Stimulated activated CD4-positive, alpha-beta T cell treated with anti-CD3 and anti-CD28 coated beads, Interleukin-12 subunit alpha, Interleukin-12 subunit beta, amount 100 ng/mL, for 48 hours (primary cell): Measurements from ENCODE around the gene KRT32.

Experiments
- DNase-seq, 3 donors: peaks; one replicate each; pipeline ENCODE4 v3.0.0-alpha.2; 2020; ENCODE audit warnings: low read depth in 2 of 3, low spot score in 1 of 3

Gene KRT32

DNA sequence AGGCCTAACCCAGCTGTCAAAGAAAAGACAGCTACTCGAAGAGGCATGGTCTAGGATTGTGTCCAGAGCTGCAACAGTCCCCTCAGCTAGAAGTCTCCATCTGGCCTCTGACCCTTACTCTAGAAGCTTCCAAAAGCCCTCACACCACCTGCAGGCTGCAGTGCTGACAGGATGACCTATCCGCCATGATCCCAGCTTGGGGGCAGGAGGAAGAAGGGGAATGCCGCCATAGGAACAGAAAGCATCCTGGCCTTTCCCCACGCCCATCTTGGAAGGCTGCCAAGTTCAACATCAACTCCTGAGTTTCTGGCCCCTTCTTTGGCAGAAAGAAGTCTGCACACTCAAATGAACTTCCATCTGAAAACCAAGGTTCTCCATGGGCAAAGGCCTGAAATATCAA, 25.6 kb upstream of the KRT32 start:
- no peak for DNase-seq

DNA sequence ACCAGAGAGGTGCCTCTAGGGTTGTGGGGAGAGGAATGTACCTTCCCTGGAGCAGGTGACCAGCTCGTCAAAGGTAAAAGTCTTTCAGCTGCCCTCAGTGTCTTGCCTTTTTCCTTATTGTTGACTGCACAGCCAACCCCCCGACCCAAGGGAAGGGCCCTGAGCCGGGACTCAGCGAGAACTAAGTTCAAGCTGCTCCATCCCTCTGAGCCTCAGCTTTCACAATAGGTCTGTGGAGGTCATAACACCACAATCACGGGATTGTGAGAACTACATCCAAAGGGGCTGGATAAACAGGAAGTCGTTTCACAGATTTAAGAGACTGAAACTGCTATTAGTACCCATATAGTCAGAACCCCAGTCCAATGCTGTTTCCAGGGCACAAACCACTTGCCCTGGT, 25.2 kb upstream of the KRT32 start:
- DNase-seq: no peak

DNA sequence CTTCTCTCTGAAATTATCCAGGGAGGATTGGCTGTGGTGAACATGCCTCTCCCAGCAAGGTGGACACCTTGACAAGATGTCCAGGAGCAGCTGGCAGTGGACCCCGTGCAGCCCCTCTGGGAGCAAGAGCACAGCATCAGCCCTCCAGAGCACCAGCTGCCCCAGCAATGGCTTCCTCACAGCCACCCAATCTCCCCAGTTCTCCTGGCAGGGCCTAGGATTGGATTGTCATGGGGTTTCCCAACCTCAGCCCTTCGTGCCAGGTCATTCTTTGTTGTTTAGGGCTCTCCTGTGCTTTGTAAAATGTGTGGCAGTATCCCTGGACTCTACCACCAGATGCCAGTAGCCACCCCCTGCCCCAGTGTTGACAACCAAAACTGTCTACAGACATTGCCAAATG, 24.3 kb upstream of the KRT32 start:
- no peak for DNase-seq

DNA sequence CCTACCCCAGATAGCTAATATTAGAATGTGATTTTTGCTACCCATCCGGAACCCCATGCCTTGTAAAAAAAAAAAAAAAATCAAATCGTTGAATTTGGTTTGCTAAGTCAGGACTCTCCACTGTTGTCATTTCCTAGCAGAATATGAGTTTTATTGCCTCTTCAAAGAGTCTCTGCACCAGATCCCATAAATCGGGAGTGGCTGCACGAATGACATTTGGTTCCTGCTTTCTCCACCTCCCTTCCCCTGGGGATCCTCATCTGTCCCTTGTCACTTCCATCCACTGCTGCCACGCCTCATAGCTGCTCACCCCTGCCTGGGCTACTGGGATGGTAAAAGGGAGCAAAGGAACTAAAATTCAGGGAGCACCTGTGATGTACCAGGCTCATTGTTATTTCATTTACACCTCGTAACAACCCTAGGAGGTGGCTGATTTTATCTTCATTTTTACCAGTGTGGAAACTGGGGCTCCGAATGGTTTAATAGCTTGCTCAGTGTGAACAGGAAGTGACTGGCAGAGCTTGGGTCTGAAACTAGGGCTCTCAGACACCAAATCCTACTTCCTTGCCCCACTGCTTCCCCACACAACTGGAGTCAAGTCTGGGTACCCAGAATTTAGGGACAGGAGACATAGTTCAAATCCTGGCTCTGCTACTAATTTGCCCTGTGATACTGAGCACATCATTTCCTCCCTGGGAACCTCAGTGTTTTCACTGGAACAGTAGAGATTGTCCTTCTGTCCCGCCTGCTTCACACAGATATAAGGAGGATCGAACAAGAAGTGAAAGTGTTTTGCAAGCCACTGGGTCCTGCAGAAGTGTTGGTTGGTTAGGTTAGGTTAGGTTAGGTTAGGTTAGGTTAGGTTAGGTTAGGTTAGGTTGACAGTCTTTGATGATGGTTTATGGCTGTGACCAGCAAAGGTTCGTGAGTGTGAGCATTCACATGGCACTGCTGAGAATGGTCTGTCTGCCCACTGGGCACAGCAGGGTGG, 23.1 kb upstream of the KRT32 start:
- no peak for DNase-seq

DNA sequence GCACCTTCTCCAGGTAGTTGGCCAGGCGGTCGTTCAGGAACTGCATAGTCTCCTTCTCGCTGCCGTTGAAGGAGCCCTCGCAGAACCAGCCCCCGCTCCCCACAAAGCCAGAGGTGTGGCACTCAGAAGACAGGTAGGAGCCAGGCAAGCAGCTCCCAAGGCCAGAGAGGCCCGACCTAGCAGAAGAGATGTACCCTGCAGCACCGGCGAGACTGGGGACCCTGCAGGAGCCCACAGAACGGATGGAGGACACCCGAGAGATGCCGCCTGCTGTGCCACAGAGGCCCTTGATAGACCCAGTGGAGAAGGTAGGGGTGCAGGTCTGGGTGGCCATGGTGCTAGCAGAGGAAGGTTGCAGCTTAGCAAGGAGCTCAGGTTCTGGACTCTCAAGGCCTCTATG, 22.3 kb upstream of the KRT32 start, which contains the start of gene KRT36:
KRT36 (minus strand) TSS at position 380 of the 400 bp plus-strand sequence; CDS start at position 334, 46 bp downstream.
- DNase-seq: no peak

DNA sequence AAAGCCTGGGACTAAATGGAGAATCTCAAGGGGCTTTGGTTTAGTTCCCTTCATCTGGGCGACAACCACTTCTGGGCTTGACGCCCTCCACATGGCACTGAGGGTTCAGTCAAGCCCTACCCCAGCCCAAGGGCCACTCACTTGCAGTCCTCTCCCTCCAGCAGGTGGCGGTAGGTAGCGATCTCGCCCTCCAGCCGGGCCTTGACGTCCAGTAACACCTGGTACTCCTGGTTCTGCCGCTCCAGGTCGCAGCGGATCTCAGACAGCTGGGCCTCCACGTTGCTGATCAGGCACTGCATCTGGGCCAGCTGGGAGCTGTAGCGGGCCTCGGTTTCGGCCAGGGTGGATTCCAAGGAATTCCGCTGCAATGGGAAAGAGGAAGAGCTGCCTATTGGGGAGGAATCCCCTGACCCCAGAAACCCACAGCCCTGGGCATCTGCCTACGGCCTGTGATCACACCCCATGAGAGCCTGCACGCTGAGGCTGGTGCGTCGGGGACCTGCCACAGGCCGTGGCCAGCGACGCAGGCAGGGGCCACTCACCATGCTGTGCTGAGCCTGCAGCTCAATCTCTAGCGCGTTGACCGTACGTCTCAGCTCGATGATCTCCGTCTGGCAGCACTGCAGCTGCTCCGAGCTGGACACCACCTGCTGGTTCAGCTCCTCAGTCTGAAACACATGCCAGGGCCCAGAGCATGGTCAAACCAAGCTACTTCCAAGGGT, 19.8 kb upstream of the KRT32 start:
- DNase-seq: peak; percentile 17 to 47 (median 21)

DNA sequence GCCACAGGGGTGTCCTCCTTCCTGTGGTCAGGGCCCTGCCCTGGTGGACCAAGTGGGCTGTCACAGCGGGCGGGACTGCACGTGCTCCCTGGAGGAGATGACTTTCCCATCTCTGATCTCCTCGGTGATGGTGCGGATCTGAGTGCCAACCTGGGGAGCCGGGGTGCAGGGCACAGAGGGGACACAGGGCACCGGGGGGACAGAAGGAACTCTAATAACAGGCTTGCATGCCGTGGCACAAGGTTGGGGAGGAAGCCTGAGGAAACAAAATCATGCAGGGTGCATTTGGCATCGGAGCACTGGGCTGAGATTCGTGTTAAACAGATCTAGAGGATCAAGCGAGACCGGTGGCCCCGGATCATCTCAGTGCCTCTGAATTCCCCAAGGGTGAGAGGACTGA, 19.1 kb upstream of the KRT32 start:
- no peak for DNase-seq

DNA sequence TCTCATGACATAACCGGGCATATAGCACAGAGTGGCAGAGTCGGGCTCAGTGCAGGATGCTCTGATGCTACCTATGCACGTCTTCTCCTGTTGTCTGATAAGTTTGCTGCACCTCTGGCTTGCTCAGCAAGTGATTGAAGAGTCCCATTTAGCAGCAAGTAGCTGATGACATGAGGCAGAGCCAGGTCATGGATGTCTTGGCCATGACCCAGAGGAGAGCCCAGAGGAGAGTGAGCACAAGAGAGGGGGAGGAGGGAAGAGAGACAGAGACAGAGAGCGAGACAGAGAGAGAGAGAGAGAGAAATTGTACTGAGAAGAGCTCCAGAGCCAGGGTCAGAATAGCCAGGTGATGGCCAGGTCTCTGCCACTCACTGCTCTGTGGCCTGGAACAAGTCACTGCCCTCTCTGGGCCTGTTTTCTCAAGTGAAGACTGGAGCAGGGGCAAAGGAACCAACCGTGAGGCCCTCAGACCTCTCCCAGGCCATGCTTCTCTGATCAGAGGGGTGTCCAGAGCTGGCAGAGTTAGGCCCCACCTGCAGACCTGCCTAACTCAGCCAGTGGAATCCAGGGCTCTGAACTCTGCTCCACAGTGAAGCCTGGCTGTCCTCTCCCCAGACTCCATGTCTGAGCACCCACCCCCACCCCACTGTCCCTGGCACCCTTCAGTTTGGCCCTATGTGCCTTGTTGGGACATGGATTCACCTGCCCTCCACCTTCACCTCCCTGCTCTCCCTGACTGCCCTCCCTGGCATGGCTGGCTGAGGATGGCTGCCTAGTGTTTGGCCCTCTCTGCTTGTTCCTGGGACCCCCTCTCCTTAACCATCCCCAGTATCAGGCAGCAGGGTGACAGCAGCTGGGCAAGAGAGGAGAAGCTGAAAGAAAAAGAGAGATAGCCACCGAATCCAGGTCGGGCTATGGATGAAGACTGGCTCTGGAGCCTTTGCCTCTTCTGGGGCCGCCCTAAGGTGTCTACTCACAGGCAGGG, 18.0 kb upstream of the KRT32 start:
- no peak for DNase-seq

DNA sequence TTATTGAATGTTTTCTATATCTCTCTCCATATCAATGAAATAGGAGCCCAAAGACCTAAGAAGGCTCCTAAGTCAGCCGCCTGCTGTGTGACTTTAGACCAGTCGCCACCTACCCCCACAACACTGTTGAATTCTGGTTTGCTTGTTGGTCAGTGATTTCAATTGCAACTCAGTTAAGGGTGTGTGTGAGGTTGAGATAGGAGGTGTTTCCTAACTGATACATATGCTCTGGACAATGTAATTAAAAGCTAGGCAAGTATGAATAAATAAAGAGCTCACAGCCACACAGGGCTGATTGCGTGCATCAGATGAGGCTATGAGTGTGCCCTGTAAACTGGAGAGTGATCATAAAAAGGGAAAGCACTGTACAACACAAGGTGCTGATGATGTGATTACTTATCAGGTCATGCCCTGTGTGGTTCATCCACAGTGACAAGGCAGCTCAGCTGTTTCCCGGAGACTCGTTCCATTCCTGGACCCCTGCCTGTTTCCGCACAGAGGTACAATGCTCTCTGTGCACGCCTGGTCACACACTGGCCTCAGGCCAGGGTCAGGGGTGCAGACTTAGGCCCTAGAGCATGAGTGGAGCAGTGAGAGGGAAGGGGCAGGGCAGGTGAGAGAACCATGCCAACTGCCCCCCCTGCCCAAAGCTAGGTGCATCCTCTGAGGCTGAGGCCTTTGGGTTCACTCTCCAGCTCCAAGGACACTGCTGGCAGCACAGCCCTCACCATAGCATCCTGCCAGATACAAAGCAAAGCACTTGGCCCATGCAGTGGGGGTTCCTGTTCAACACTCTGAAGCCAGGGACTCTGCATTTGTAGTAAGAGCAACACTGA, 17.0 kb upstream of the KRT32 start:
- DNase-seq: no peak

DNA sequence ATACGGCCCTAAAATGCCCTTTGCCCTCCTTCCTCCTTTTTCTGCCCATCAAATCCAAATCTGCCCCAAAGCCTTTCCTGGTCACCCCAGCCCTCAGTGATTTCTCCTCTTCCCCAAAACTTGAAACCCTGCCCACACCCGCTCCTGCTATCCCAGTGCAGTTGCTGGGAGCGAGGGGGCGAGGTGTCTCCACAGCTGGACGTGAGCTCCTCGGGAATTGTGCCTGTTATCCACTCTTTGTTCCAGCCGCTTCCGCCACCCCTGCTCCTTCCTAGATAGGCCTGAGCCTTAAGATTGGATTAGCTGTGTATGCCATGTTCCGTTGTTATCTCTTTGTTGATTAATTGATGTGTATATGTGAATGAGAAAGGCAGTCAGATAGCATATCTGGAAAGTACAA, 16.3 kb upstream of the KRT32 start:
- no peak for DNase-seq

DNA sequence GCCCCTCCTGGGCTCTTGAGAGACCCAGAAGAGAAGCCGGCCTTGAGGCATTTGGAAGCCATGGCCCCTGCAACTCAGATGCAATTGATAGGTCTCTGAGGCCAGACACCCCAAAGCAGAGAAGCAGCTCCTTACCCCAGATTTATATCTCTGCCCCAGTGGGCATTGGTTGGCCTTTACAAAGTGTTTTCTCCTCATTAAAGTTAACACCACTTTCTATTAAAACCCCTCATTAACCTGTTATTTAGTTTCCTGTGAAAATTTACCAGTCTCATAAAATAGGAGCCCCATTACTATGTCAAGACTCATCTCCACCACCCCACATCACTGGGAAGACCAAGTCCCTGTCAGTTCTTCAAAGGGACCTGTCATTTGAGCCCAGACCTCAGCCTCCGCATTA, 13.8 kb upstream of the KRT32 start, which contains the start of gene KRT35:
KRT35 (minus strand) TSS at position 116 of the 400 bp plus-strand sequence; CDS start at position 62, 54 bp downstream.
- DNase-seq: no peak

DNA sequence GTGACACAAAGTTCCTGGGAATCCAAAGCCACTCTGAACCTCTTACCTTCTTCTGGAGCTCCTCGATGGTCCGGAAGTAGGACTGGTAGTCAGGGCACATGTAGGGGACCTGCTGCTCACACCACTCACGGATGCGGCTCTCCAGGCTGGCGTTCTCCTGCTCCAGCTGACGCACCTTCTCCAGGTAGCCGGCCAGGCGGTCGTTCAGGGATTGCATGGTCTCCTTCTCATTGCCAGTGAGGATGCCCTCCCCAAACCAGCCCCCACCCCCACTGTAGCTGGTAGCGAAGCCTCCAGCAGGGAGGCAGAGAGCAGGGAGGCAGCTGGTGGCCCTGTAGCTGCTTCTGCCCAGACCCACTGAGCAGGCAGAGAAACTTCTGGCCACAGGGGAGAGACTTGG, 13.4 kb upstream of the KRT32 start:
- no peak for DNase-seq

DNA sequence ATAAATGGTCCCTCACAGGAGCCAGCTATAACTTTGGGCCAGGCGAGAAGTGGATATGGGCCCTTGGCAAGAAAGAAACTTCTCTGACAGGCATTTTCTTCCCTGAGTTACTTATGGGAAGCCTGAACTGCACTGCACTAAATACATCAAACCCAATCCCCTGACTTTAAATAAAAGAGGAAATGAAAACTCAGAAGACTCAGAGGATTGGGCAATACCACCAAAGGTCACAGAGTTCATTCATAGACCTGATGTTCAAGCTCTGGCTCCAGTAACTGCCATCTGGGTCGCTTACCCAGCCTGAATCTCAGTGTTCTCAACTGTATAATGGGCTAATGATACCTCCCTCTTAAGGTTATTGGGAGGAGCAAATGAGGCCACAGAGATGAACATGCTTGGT, 12.9 kb upstream of the KRT32 start:
- DNase-seq: no peak

DNA sequence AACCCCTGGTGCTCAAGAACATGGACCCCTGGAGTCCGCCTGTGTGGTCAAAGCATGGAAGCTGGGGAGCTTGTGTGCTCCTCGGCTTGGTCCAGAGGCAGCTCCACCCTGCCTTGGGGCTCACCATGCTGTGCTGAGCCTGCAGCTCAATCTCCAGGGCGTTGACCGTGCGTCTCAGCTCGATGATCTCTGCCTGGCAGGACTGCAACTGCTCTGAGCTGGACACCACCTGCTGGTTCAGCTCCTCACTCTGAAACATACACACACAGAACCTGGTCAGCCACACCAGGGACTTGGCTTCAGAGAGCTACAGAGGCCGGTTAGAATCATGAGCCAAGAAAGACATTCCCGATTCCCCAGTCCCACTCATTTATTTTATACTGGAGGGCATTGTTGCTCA, 11.1 kb upstream of the KRT32 start:
- DNase-seq: no peak

DNA sequence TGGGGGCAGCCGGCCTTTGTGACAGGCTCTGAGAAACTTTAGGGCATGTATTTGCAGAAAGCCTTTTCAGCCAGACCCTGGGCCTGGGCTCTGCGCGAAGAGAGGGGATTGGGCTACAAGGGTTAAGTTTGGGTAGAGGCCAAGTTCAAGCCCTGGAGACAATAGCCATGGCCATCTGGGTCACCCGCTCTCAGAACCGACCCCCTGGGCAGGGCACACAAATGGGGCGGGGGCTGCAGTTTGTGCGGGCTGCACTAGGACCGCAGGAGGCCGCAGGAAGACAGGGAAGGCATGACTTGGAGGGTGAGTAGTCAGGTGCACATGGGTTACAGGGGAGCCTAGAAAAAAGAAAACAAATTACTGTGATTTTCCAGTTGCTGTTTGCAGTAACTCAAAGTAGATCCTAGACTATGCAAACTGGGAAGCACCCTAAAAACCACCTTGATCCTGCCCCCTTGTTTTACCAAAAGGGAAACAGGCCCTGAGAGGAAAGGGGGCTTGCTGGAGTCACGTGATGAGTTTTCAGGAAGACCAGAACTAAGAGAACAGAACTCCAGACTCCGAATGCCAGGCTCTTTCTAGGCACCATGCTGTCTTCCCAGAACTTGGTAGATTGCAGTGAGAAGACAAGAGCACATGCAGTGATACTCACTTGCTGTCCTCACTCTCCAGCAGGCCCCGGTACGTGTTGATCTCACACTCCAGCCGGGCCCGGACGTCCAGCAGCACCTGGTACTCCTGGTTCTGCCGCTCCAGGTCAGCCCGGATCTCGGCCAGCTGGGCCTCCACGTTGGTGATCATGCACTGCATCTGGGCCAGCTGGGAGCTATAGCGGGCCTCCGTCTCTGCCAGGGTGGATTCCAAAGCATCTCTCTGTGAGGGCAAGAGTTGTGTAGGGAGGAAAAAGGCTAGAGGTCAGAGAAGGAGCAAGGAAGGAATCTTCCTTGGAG, 10.0 kb upstream of the KRT32 start:
- DNase-seq: no peak

DNA sequence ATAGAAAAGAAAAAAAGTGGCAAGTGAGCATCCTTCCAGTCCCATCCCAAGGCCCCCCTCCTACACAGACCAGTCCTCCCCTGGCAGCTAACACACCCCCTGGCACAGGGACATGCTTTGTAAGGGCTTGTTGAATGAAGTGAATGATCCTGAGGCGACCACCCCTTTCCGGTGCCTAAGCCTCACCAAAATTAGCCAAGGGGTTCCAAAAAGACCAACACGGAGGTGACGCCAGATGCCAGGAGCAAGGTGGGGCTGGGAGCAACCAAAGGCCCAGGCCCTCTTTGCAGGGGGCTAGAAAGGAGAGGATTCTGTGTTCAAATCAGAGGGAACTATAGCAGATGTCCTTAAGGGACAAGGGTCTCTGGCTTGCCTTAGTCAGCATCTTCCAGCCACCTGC, 8.2 kb upstream of the KRT32 start:
- no peak for DNase-seq

DNA sequence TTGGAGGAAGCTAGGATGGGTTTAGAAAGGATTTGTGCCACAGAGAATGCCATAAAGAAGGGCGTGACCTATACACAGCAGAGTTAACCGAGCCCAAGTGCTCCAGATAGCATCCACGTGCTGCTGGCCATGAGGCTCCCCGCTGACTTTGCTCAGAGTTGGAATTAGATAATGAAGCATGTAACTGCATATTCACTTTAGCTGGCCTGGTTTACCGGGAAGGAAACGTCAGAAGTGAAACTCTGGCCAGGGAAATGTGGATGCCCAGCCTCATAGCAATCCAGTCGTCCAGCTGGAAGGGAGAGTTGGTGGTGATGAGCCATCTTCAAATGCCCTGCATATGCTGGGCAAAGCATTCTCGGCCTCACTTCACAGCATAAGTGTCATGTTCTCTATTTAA, 7.7 kb upstream of the KRT32 start:
- DNase-seq: no peak

DNA sequence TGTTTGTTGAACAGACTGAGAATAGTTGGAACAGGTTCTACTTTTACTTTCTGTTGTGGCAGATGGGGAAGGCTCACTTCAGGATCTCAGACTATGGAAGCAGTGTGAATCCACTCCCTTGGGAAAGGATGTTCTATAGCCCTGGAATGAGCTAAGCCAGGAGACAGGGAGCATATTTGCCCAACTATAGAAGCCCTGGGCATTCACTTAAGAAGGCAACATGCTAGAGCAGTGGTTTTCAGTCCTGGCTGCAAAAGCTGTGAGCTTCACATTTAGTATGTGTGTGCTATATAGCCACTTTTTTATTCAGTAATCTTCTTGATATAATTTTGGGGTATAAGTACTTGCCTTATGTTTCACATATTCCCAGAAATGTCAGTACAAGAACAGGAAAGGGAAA, 1.2 kb upstream of the KRT32 start:
- DNase-seq: no peak

DNA sequence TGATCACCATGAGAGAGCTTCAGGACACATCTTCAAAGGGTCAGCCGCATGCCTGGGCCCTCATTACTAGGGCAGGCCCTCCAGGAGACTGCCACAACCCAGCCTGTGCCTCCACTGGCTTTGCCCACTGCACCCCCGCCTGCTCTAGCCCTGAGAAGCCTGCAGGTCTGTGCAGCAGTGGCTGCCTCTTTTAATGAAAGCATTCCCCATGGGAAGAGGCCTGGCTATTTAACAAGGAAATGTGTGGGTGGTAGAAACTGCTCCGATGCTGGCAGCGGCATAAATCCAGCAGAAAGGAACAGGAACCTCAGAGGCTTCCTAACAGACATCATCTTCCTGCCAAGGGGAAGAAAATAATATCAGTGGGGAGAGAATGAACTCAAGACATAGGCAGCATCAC, 375 bp upstream of the KRT32 start:
- DNase-seq: no peak
